Measurements from ENCODE around the gene DNAAF3.

The DNAAF3 gene

GRCh38 chr19:55117663-55118391 lies 48.6 kb downstream of the DNAAF3 start:
- Mint-ChIP-seq H3K9me3 (ENCODE audit: low read depth) (no peaks in the 10 kb centered on the region), H3K4me3 (peak overlapping the region; percentile 98), H3K27me3 (no peaks in the 10 kb centered on the region), H3K4me1 (ENCODE audit: low read depth) (peaks cover 29% of the 10 kb centered on the region), H3K36me3 (no peaks in the 10 kb centered on the region), H3K27ac (peak overlapping the region; percentile 90)

- Mint-ChIP-seq H3K4me3 (peak within 1 kb of the TSS; percentile 99), H3K9me3 (ENCODE audit: low read depth) (no peaks in the 10 kb centered on the region), H3K27me3 (no peaks in the 10 kb centered on the region), H3K4me1 (ENCODE audit: low read depth) (peaks cover 29% of the 10 kb centered on the region), H3K36me3 (no peaks in the 10 kb centered on the region), H3K27ac (peak within 1 kb of the TSS; percentile 90)
Measured at GRCh38 chr19:55116859-55117662, 49.4 kb downstream of the DNAAF3 start, which contains the start of gene PPP1R12C. Gene PPP1R12C (minus strand): TSS chr19:55117637. CDS start chr19:55117543, 94 bp downstream.

- Mint-ChIP-seq H3K36me3 (no peaks in the 10 kb centered on the region), H3K9me3 (ENCODE audit: low read depth) (no peaks in the 10 kb centered on the region), H3K27ac (peak overlapping the region; percentile 89), H3K4me1 (ENCODE audit: low read depth) (peaks cover 29% of the 10 kb centered on the region), H3K27me3 (no peaks in the 10 kb centered on the region), H3K4me3 (peak overlapping the region; percentile 99)
Measured at GRCh38 chr19:55116232-55116858, 50.1 kb downstream of the DNAAF3 start.

- H3K9me3 Mint-ChIP-seq (ENCODE audit: low read depth), result no peaks in the 10 kb centered on the region
- H3K4me1 Mint-ChIP-seq (ENCODE audit: low read depth), result peaks cover 29% of the 10 kb centered on the region
- no peaks in the 10 kb centered on the region for H3K36me3 Mint-ChIP-seq
- peak overlapping the region; percentile 89 for H3K27ac Mint-ChIP-seq
- H3K27me3 Mint-ChIP-seq, result no peaks in the 10 kb centered on the region
- peak overlapping the region; percentile 99 for H3K4me3 Mint-ChIP-seq
Measured at GRCh38 chr19:55115446-55116065, 50.9 kb downstream of the DNAAF3 start.

- no peaks in the 10 kb centered on the region for H3K9me3 Mint-ChIP-seq (ENCODE audit: low read depth)
- H3K36me3 Mint-ChIP-seq, result no peaks in the 10 kb centered on the region
- H3K4me1 Mint-ChIP-seq (ENCODE audit: low read depth), result peaks cover 29% of the 10 kb centered on the region
- H3K4me3 Mint-ChIP-seq, result peak overlapping the region; percentile 99
- no peak overlapping the region for H3K27ac Mint-ChIP-seq
- H3K27me3 Mint-ChIP-seq, result no peaks in the 10 kb centered on the region
Measured at GRCh38 chr19:55114566-55115145, 51.8 kb downstream of the DNAAF3 start.

- H3K9me3 Mint-ChIP-seq (ENCODE audit: low read depth), result no peaks in the 10 kb centered on the region
- H3K4me1 Mint-ChIP-seq (ENCODE audit: low read depth), result peaks cover 26% of the 10 kb centered on the region
- H3K4me3 Mint-ChIP-seq, result no peak overlapping the region
- H3K36me3 Mint-ChIP-seq, result no peaks in the 10 kb centered on the region
- H3K27me3 Mint-ChIP-seq, result no peaks in the 10 kb centered on the region
- H3K27ac Mint-ChIP-seq, result no peak overlapping the region
Measured at GRCh38 chr19:55113570-55114039, 52.8 kb downstream of the DNAAF3 start.

- H3K27me3 Mint-ChIP-seq, result no peaks in the 10 kb centered on the region
- H3K27ac Mint-ChIP-seq, result no peak overlapping the region
- H3K4me1 Mint-ChIP-seq (ENCODE audit: low read depth), result peaks cover 22% of the 10 kb centered on the region
- no peak overlapping the region for H3K4me3 Mint-ChIP-seq
- no peaks in the 10 kb centered on the region for H3K36me3 Mint-ChIP-seq
- H3K9me3 Mint-ChIP-seq (ENCODE audit: low read depth), result no peaks in the 10 kb centered on the region
Measured at GRCh38 chr19:55112777-55113569, 53.4 kb downstream of the DNAAF3 start.

- Mint-ChIP-seq H3K4me3 (no peak overlapping the region), H3K27ac (no peak overlapping the region), H3K4me1 (ENCODE audit: low read depth) (peaks cover 18% of the 10 kb centered on the region), H3K9me3 (ENCODE audit: low read depth) (no peaks in the 10 kb centered on the region), H3K27me3 (no peaks in the 10 kb centered on the region), H3K36me3 (no peaks in the 10 kb centered on the region)
Measured at GRCh38 chr19:55112246-55112776, 54.1 kb downstream of the DNAAF3 start.

- no peak overlapping the region for H3K4me3 Mint-ChIP-seq
- H3K27me3 Mint-ChIP-seq, result no peaks in the 10 kb centered on the region
- peaks cover 4% of the 10 kb centered on the region for H3K36me3 Mint-ChIP-seq
- no peaks in the 10 kb centered on the region for H3K9me3 Mint-ChIP-seq (ENCODE audit: low read depth)
- H3K4me1 Mint-ChIP-seq (ENCODE audit: low read depth), result peaks cover 18% of the 10 kb centered on the region
- H3K27ac Mint-ChIP-seq, result no peak overlapping the region
Measured at GRCh38 chr19:55111238-55111831, 55.1 kb downstream of the DNAAF3 start.

GRCh38 chr19:55109527-55110291 lies 56.7 kb downstream of the DNAAF3 start:
- Mint-ChIP-seq H3K9me3 (ENCODE audit: low read depth) (no peaks in the 10 kb centered on the region), H3K4me1 (ENCODE audit: low read depth) (peaks cover 6% of the 10 kb centered on the region), H3K36me3 (peaks cover 6% of the 10 kb centered on the region), H3K4me3 (no peak overlapping the region), H3K27ac (no peak overlapping the region), H3K27me3 (no peaks in the 10 kb centered on the region)
